Small intestine (tissue), 7 donors: Measurements from ENCODE around the gene KRTAP10-5. TPM values are rescaled to one million over a fixed set of nuclear protein-coding genes. Genes with fewer than 3 reads are reported as not detected.
"Not testable (repeated sequence)": the region's sequence is repeated elsewhere in the genome, so short reads cannot be mapped to it uniquely, and the experiment has no call there.

ENCODE experiments used
- DNase-seq, 2 donors: peaks; one replicate each; pipeline versions ENCODE4 v3.0.0 to v3.0.0-alpha.2; 2013
- FAIRE-seq: peaks from 2 replicates; lab custom pipeline; 2012; peaks lifted over from hg19 to GRCh38; lab: Jason Lieb, UNC
- H3K27ac ChIP-seq, 3 donors: one replicate each; pipeline ENCODE4 v1.5.1; 2013; ENCODE audit warnings: low read length in 2 of 3, mild to moderate bottlenecking in 2 of 3, control low read depth in 1 of 3, inconsistent platforms in 1 of 3, low read depth in 1 of 3, moderate library complexity in 1 of 3
- H3K27me3 ChIP-seq, 3 donors: one replicate each; pipeline ENCODE4 v1.6.1; 2013; ENCODE audit warnings: low read length in 3 of 3, inconsistent platforms in 1 of 3; ENCODE audit not compliant: control insufficient read depth in 3 of 3, insufficient read depth in 3 of 3
- H3K36me3 ChIP-seq, 3 donors: one replicate each; pipeline ENCODE4 v1.6.1; 2013; ENCODE audit warnings: low read length in 3 of 3, inconsistent platforms in 1 of 3, low read depth in 1 of 3, mild to moderate bottlenecking in 1 of 3, moderate library complexity in 1 of 3; ENCODE audit not compliant: control insufficient read depth in 3 of 3, insufficient read depth in 2 of 3
- H3K4me1 ChIP-seq, 3 donors: one replicate each; pipeline ENCODE4 v1.6.1; 2013; ENCODE audit warnings: low read length in 2 of 3, inconsistent platforms in 1 of 3, low read depth in 1 of 3, mild to moderate bottlenecking in 1 of 3, moderate library complexity in 1 of 3; ENCODE audit not compliant: control insufficient read depth in 3 of 3, insufficient read depth in 2 of 3
- H3K4me3 ChIP-seq, 3 donors: one replicate each; pipeline ENCODE4 v1.5.1; 2013; ENCODE audit warnings: low read length in 3 of 3, control low read depth in 1 of 3, inconsistent platforms in 1 of 3, low read depth in 1 of 3, mild to moderate bottlenecking in 1 of 3, moderate library complexity in 1 of 3
- H3K9me3 ChIP-seq, 2 donors: one replicate each; pipeline ENCODE4 v1.6.1; 2013; ENCODE audit warnings: low read depth in 1 of 2, low read length in 1 of 2; ENCODE audit not compliant: control insufficient read depth in 2 of 2, insufficient read depth in 1 of 2
- WGBS, 3 donors: extraction: QIAGEN DNeasy Blood & Tissue Kit; methylation state at CpG; one replicate each; pipeline ENCODE4 v1.1.7; 2013; 5-methylcytosine and 5-hydroxymethylcytosine counted together
- polyA plus RNA-seq, 4 donors: library from polyadenylated mRNA; stranded (reverse) in 3 of 4; unstranded in 1 of 4; fragments of 200-250 nt in 3 of 4; fragments of 120-200 nt in 1 of 4; gene quantifications; one replicate each; pipeline versions ENCODE4 v1.2.1 to v1.2.3, GENCODE V29; 2013
- donor health status: healthy with polysubstance abuse.
- donor health status: control.
- donor health status: control.
- donor health status: Bipolar disorder and iron deficiency.
- donor health status: healthy.

Gene KRTAP10-5
- polyA plus RNA-seq, 4 donors: not detected

DNA sequence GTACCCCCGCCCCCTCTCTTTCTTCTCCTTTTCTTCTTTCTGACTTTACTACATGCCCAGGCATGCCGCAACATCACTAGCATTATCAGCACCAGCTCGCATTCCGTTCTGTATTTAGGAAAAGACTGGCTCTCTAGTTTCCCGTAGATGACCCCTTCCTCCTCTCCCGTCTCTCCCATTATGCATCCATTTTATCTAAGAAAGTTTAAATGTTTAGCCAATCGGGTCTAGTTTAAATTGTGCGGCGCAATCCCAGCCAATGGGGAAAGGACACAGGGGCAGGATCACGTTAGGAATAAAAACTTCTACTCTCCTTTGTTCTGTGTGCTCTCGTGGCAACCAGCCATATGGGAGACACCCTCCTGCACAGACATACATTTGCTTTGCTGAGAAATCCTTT is 17.7 kb upstream of the KRTAP10-5 start:
- Histone ChIP-seq H3K27me3 (peaks cover 0 to 8% (median under 1%) of the 10 kb centered on the region in 3 donors), H3K9me3 (peaks cover 0 to 3% of the 10 kb centered on the region in 2 donors), H3K4me3 (no peak overlapping the region), H3K27ac (no peak overlapping the region), H3K4me1 (no peaks in the 10 kb centered on the region), H3K36me3 (no peaks in the 10 kb centered on the region)
- 71 to 75% (median 75%) methylated on average over 11 of the region's 11 CpGs for WGBS, 3 donors
- no peak for FAIRE-seq
- DNase-seq: no peak

DNA sequence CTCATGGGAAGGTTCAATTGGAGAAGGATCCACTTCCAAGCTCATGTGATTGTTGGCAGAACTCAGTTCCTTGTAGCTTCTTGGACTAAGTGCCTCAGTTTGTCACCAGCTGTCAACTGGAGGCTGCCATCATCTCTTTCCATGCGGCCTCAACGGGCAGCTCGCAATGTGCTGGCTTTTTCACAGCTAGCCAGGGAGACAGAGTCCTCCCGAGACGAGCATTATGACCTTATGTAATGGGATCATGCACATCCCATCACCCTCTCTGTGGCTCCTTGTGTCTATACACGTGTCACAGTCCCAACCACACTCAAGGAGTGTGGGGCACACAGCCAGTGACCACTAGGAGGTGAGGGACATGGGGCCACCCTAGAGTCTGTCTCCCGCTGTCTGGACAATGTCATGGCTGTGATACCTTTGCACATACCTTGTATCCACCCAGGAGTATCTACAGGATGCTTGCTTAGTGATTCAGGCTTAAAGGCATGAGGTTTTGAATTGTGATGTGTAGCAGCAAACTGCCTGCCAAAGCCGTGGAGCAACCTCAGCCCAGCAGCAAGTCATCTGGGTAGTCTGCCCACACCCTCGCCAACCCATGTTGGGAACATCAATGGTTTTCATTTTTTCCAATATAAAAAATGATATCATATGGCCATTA is 15.8 kb upstream of the KRTAP10-5 start:
- Histone ChIP-seq H3K4me3 (no peak overlapping the region), H3K9me3 (peaks cover 0 to 3% of the 10 kb centered on the region in 2 donors), H3K27me3 (peaks cover 0 to 6% (median 4%) of the 10 kb centered on the region in 3 donors), H3K27ac (no peak overlapping the region), H3K36me3 (no peaks in the 10 kb centered on the region), H3K4me1 (no peaks in the 10 kb centered on the region)
- 67 to 73% (median 67%) methylated on average over 9 of the region's 9 CpGs for WGBS, 3 donors
- FAIRE-seq: no peak
- no peak for DNase-seq

DNA sequence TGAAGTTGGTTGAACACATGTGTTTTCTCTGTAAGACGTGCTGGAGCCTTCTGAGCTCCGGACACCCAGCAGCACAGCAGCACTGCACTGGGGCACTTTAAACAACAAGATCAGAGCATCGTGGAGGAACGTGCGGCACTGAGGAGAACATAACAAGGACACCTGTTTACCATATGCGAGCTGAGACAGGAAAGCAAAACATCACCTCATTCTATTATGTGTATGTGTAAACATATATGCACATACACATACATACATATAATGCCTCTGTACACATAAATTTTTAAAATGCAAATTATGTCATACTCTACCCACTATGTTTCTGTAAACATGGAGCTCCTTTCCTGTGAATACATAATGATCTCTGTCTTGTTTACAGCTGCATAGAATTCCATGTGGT is 15.1 kb upstream of the KRTAP10-5 start:
- Histone ChIP-seq H3K27me3 (peaks cover 0 to 6% (median 4%) of the 10 kb centered on the region in 3 donors), H3K36me3 (no peaks in the 10 kb centered on the region), H3K4me1 (no peaks in the 10 kb centered on the region), H3K9me3 (peaks cover 0 to 3% of the 10 kb centered on the region in 2 donors), H3K27ac (no peak overlapping the region), H3K4me3 (no peak overlapping the region)
- FAIRE-seq (no peak), DNase-seq (no peak)
- whole genome bisulfite sequencing, 3 donors: 68 to 76% (median 74%) methylated on average over 6 of the region's 6 CpGs

DNA sequence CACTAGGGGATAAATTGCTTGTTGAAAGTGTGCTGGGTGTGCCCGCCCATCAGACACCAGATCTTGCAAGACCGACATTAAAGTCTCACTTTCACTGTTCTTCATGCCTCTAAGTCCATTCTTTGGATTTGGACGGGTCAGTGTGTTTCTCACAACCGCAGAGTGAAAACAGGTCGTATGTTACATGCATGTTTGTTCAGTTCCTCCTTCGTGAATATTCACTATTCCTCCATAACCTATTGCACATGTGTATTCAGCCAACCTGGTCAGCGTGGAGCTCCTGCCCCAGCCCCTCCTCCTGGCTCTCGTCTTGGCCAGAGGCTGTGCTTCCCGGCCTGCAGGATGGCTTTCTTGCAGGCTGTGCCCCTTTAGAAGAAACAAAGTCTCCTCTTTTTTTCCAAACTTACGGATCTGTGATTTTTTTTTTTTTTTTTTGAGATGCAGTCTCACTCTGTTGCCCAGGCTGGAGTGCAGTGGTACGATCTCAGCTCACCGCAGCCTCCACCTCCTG is 14.1 kb upstream of the KRTAP10-5 start:
- FAIRE-seq (no peak), DNase-seq (no peak)

DNA sequence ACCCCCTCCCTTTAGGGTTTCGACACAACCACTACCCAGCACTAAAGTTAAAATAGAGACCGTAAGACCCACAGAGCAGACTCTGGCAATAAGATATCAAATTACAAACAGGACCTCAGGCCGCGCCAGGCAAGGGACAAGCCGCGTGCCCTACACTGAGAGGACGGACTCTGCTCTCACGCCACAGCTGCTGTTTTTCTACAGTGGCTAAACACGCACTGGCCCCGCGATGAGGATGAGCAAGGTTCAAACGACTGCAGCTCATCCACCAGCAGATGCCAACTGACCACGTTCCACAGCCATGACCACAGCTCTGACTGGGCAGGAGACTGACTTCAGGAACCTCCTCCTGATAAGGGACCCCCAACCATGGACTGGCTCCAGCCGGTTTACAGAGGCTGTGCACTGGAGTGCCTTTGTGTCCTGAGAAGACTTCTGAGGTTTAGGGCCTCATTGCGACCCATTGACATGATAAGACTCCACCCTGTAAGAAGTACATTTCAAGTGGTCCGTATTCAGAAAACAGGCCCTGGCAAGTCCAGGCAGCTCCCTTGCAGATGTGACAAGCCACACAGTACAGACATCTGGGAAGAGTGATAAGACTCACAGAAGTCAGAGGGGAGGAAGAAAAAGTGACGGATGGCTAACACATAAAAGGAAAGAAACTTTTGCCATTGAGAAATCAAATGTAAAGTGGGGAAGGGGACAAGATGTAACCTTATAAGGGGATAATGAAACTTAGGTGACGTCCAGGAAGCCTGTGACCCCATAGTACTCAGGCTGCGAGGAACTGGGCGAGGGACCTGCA is 13.4 kb upstream of the KRTAP10-5 start:
- 29 to 56% (median 40%) methylated on average over 20 of the region's 20 CpGs for WGBS, 3 donors
- Histone ChIP-seq H3K4me1 (no peaks in the 10 kb centered on the region), H3K4me3 (no peak overlapping the region), H3K27me3 (peaks cover 0 to 6% (median 4%) of the 10 kb centered on the region in 3 donors), H3K36me3 (no peaks in the 10 kb centered on the region), H3K27ac (no peak overlapping the region), H3K9me3 (no peaks in the 10 kb centered on the region)
- DNase-seq (no peak), FAIRE-seq (no peak)

More for the DNA sequence above, 14.1 kb upstream of the KRTAP10-5 start:
- WGBS, 3 donors: 71 to 78% (median 72%) methylated on average over 12 of the region's 12 CpGs
- peaks cover 0 to 6% (median 0%) of the 10 kb centered on the region in 3 donors for H3K27me3 ChIP-seq
- H3K27ac ChIP-seq: no peak overlapping the region
- H3K36me3 ChIP-seq: no peaks in the 10 kb centered on the region
- no peak overlapping the region for H3K4me3 ChIP-seq
- H3K9me3 ChIP-seq: peaks cover 0 to 3% of the 10 kb centered on the region in 2 donors
- H3K4me1 ChIP-seq: no peaks in the 10 kb centered on the region

DNA sequence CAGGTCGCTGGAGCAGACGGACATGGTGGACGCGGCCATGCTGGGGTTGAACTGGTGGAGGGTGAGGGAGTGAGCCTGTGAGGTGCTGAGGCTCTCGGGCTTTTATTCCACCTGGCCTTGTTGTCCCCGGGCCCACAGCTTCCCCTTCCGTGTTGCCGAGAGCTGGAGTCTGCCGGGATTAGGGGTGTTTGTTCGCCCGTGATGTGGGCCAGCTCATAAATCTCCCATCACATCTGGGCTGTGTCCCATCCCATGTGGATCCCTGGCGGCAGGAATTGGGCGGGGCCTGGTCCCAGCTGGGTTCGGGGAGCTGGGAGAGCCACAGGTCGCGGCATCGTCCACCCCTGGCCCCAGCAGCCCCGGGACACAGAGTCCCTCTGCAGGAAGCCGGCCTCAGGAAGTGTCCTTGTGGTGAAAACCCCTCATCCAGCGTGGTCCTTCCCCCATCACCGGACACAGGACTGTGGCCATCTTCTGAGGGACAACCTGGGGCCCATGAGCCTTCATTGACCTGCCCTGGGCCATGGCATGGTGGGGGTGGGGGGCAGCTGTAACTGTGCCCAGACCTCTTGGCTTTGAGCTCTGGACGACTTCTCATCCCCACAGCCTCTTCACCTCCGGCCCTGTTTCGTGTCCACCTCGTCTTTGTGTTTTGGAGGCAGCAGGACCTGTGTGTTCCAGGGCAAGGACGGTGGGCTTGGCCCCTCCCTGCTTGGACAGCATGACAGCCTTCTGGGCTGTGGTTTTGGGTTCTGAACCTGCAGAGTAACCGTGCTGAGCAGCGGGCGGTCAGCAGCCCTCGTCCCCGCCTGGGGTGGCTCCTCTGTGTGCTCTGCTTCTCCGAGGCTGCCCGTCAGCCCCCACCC is 12.3 kb upstream of the KRTAP10-5 start, which contains the start of gene KRTAP10-6:
TSS of gene KRTAP10-6 (minus strand) at position 60 of the 866 bp plus-strand sequence. CDS start at position 39, 21 bp downstream.
- no peaks in the 10 kb centered on the region for H3K4me1 ChIP-seq
- WGBS, 3 donors: 55 to 61% (median 61%) methylated on average over 31 to 33 of the region's 33 CpGs
- DNase-seq (no peak), FAIRE-seq (no peak)
- no peak within 1 kb of the TSS for H3K27ac ChIP-seq
- H3K27me3 ChIP-seq: peaks cover 0 to 6% (median 4%) of the 10 kb centered on the region in 3 donors
- no peaks in the 10 kb centered on the region for H3K36me3 ChIP-seq
- no peaks in the 10 kb centered on the region for H3K9me3 ChIP-seq
- H3K4me3 ChIP-seq: no peak within 1 kb of the TSS

DNA sequence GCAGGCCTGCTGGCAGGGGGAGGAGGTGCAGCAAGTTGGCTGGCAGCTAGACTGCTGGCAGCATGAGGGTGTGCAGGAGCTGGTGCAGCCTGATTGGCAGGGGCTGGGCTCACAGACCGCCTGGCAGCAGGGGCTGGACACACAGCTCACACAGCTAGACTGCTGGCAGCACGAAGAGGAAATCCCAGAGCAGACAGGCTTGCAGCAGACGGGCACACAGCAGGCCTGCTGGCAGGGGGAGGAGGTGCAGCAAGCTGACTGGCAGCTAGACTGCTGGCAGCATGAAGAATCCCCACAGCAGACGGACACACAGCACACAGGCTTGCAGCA is 11.4 kb upstream of the KRTAP10-5 start:
- not testable (repeated sequence) for H3K9me3 ChIP-seq, FAIRE-seq, H3K27me3 ChIP-seq, H3K4me1 ChIP-seq, H3K36me3 ChIP-seq, H3K27ac ChIP-seq, DNase-seq, H3K4me3 ChIP-seq
- 20 to 59% (median 42%) methylated on average over 4 of the region's 4 CpGs for WGBS, 3 donors
